NK-92 (cell line): ENCODE results near the gene JAKMIP2.
"Not testable (repeated sequence)": the region's sequence is repeated elsewhere in the genome, so short reads cannot be mapped to it uniquely, and the experiment has no call there.

ENCODE experiments used
- DNase-seq: peaks from one replicate; lab custom pipeline; 2025; ENCODE audit not compliant: unreplicated experiment; lab: John Stamatoyannopoulos, UW

JAKMIP2 gene

GRCh38 chr5:147666419-147666818 lies 116.1 kb downstream of the JAKMIP2 start:
- DNase-seq = no peak

GRCh38 chr5:147661541-147661940 lies 121.0 kb downstream of the JAKMIP2 start:
- no peak for DNase-seq

GRCh38 chr5:147659166-147659929 lies 123.2 kb downstream of the JAKMIP2 start:
- no peak for DNase-seq

GRCh38 chr5:147658293-147658932 lies 124.1 kb downstream of the JAKMIP2 start:
- no peak for DNase-seq

GRCh38 chr5:147648597-147648996 lies 133.9 kb downstream of the JAKMIP2 start:
- DNase-seq = no peak

- DNase-seq = no peak
These were observed 137.3 kb downstream of the JAKMIP2 start for GRCh38 chr5:147645197-147645596.

- no peak for DNase-seq
These were observed 138.1 kb downstream of the JAKMIP2 start for GRCh38 chr5:147644460-147644859.

GRCh38 chr5:147643142-147643541 lies 139.4 kb downstream of the JAKMIP2 start:
- no peak for DNase-seq

GRCh38 chr5:147642666-147643065 lies 139.9 kb downstream of the JAKMIP2 start:
- no peak for DNase-seq

- DNase-seq = no peak
These were observed 143.2 kb downstream of the JAKMIP2 start for GRCh38 chr5:147639321-147639720.

- DNase-seq = no peak
These were observed 145.9 kb downstream of the JAKMIP2 start for GRCh38 chr5:147636729-147636984.

- no peak for DNase-seq
These were observed 146.4 kb downstream of the JAKMIP2 start for GRCh38 chr5:147635882-147636728.

- not testable (repeated sequence) for DNase-seq
These were observed 147.1 kb downstream of the JAKMIP2 start for GRCh38 chr5:147635439-147635838.

GRCh38 chr5:147633173-147633572 lies 149.4 kb downstream of the JAKMIP2 start:
- no peak for DNase-seq

- no peak for DNase-seq
These were observed 151.0 kb downstream of the JAKMIP2 start for GRCh38 chr5:147631428-147632003.

- no peak for DNase-seq
These were observed 153.3 kb downstream of the JAKMIP2 start for GRCh38 chr5:147629196-147629595.

- no peak for DNase-seq
These were observed 154.3 kb downstream of the JAKMIP2 start for GRCh38 chr5:147628058-147628895.

- DNase-seq = no peak
These were observed 156.1 kb downstream of the JAKMIP2 start for GRCh38 chr5:147626464-147626863.

- DNase-seq = no peak
These were observed 161.5 kb downstream of the JAKMIP2 start for GRCh38 chr5:147621016-147621415.

- no peak for DNase-seq
These were observed 163.1 kb downstream of the JAKMIP2 start for GRCh38 chr5:147619281-147619878.
